HEK293T (cell line): ENCODE data around the gene ZNF521.
A peak's percentile ranks its signal among the peaks of the same experiment; 100 is the strongest.

ENCODE experiments used
- CTCF ChIA-PET: fragments of 350-600 bp; formaldehyde crosslinking; extraction: SDS; loops from one replicate; lab custom pipeline; 2021; ENCODE audit warnings: antibody characterized with exemption, inconsistent platforms; lab: Yijun Ruan, JAX
- POLR2A ChIA-PET: fragments of 350-600 bp; formaldehyde crosslinking; extraction: SDS; loops from one replicate; lab custom pipeline; 2020; ENCODE audit warnings: antibody characterized with exemption, inconsistent platforms; lab: Yijun Ruan, JAX
- DNase-seq: peaks from one replicate; pipeline ENCODE4 v3.0.0; 2012; ENCODE audit warnings: mixed read lengths; ENCODE audit errors: extremely low spot score
- ARNT ChIP-seq: fragments of 450-650 bp; IDR thresholded peaks from 2 replicates; pipeline ENCODE4 v1.6.1; 2017; ENCODE audit warnings: mild to moderate bottlenecking
- BHLHE40 ChIP-seq: fragments of 450-650 bp; IDR thresholded peaks from 2 replicates; pipeline ENCODE4 v1.6.1; 2016; ENCODE audit warnings: mild to moderate bottlenecking, moderate library complexity, borderline replicate concordance
- CTBP1 ChIP-seq: fragments of 450-650 bp; IDR thresholded peaks from 2 replicates; pipeline ENCODE4 v1.6.1; 2016; ENCODE audit warnings: borderline replicate concordance
- ELF4 ChIP-seq: fragments of 450-650 bp; IDR thresholded peaks from 2 replicates; pipeline ENCODE4 v1.6.1; 2017; ENCODE audit warnings: antibody characterized with exemption
- FOXA1 ChIP-seq: fragments of 450-650 bp; IDR thresholded peaks from 2 replicates; pipeline ENCODE4 v1.6.1; 2016; ENCODE audit warnings: mild to moderate bottlenecking
- FOXK2 ChIP-seq: fragments of 450-650 bp; IDR thresholded peaks from 2 replicates; pipeline ENCODE4 v1.6.1; 2016; ENCODE audit warnings: mild to moderate bottlenecking
- FOXM1 ChIP-seq: fragments of 450-650 bp; IDR thresholded peaks from 2 replicates; pipeline ENCODE4 v1.6.1; 2017; ENCODE audit warnings: mild to moderate bottlenecking, borderline replicate concordance
- HDGF ChIP-seq: fragments of 450-650 bp; IDR thresholded peaks from 2 replicates; pipeline ENCODE4 v1.6.1; 2017; ENCODE audit warnings: antibody characterized with exemption, borderline replicate concordance
- L3MBTL2 ChIP-seq: fragments of 450-650 bp; conservative IDR thresholded peaks from 2 replicates; pipeline ENCODE4 v1.6.1; 2016; ENCODE audit warnings: mild to moderate bottlenecking
- LEF1 ChIP-seq: fragments of 450-650 bp; IDR thresholded peaks from 2 replicates; pipeline ENCODE4 v1.6.1; 2017; ENCODE audit warnings: mild to moderate bottlenecking, borderline replicate concordance
- NFRKB ChIP-seq: fragments of 450-650 bp; IDR thresholded peaks from 2 replicates; pipeline ENCODE4 v1.6.1; 2016; ENCODE audit warnings: mild to moderate bottlenecking, moderate library complexity
- SP1 ChIP-seq: fragments of 450-650 bp; IDR thresholded peaks from 2 replicates; pipeline ENCODE4 v1.6.1; 2017
- SUZ12 ChIP-seq: fragments of 450-650 bp; IDR thresholded peaks from 2 replicates; pipeline ENCODE4 v1.6.1; 2016; ENCODE audit warnings: mild to moderate bottlenecking
- TARDBP ChIP-seq: fragments of 450-650 bp; IDR thresholded peaks from 2 replicates; pipeline ENCODE4 v1.6.1; 2016
- ZNF384 ChIP-seq: fragments of 450-650 bp; IDR thresholded peaks from 2 replicates; pipeline ENCODE4 v1.6.1; 2016
- TF ChIP-seq, protein P1 (sequence below): fragments of 450-650 bp; IDR thresholded peaks from 2 replicates; pipeline ENCODE4 v1.6.1; 2016

Gene ZNF521

DNA sequence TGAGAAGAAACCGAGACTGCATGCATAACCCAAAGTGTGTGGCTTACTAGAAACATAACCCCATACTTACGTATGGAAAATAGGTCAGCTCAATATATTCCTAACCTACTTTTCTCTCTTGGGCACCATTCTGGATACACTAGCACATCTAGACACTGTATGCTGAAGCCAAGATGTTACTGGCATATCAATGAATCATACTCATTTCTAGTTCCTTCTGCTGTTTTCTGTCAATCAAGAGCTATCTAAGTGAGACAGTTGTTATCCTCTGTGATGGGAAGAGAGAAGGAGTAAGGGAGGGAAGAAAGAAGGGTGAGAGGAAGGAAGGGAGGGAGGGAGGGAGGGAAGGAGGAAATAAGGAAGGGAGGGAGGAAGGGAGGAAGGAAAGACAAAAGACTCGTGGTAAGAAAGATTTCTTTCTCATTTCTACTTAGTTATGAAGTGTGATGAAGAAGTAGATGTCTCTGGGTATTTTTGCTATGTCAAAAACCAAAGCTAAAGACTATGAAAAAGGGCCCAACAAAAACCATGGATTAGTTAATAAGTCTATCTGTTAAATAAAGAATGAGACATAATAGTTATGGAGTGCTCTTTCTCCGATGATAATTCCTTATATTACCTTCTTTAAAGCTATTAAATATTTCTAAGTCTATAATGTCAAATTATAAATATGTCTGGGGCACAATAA, 248.4 kb downstream of the ZNF521 start:
- TF ChIP-seq NFRKB, result no peak
- no peak for TF ChIP-seq ELF4
- POLR2A ChIA-PET, result no interaction called here
- CTCF ChIA-PET, result interaction anchor here (0.6 to 1.5 kb wide), 4 partner anchors 9 to 152 kb away, joined by 3 read pairs; no protein-coding TSS in a partner anchor
- DNase-seq, result no peak

- TF ChIP-seq ZNF384, result no peak
- TF ChIP-seq SP1, result no peak
- no peak for DNase-seq
- POLR2A ChIA-PET, result no interaction called here
- CTCF ChIA-PET, result interaction anchor here (1.5 kb wide), 1 partner anchor 9 kb away, joined by 3 read pairs; no protein-coding TSS in a partner anchor
These were observed 249.3 kb downstream of the ZNF521 start for GRCh38 chr18:25102662-25103061.

- ChIA-PET CTCF (interaction anchor here (0.6 kb wide), 1 partner anchor 388 kb away, joined by 7 read pairs; no protein-coding TSS in a partner anchor), POLR2A (no interaction called here)
- TF ChIP-seq CTBP1 (no peak), SUZ12 (no peak), SP1 (no peak), ARNT (no peak), LEF1 (no peak), ELF4 (no peak), TARDBP (no peak), FOXM1 (no peak), FOXA1 (no peak), BHLHE40 (no peak), ZNF384 (no peak), FOXK2 (no peak), L3MBTL2 (no peak), NFRKB (no peak), HDGF (no peak)
- TF ChIP-seq, protein P1, sequence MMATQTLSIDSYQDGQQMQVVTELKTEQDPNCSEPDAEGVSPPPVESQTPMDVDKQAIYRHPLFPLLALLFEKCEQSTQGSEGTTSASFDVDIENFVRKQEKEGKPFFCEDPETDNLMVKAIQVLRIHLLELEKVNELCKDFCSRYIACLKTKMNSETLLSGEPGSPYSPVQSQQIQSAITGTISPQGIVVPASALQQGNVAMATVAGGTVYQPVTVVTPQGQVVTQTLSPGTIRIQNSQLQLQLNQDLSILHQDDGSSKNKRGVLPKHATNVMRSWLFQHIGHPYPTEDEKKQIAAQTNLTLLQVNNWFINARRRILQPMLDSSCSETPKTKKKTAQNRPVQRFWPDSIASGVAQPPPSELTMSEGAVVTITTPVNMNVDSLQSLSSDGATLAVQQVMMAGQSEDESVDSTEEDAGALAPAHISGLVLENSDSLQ, result no peak
- DNase-seq, result no peak
These were observed 251.5 kb downstream of the ZNF521 start for GRCh38 chr18:25100418-25100817.

GRCh38 chr18:25099895-25100294, 252.1 kb downstream of the ZNF521 start:
- ChIA-PET CTCF (no interaction called here), POLR2A (no interaction called here)
- peak; percentile 22; the same call in 1 of the 2 replicates for TF ChIP-seq ZNF384
- TF ChIP-seq HDGF, result no peak
- DNase-seq, result no peak

GRCh38 chr18:25097569-25098056, 254.4 kb downstream of the ZNF521 start:
- CTCF ChIA-PET, result no interaction called here
- POLR2A ChIA-PET, result interaction anchor here (1.0 kb wide), 1 partner anchor 18 kb away, joined by 3 read pairs; no protein-coding TSS in a partner anchor
- DNase-seq, result no peak
- no peak for TF ChIP-seq ZNF384
- TF ChIP-seq CTBP1, result no peak
- no peak for TF ChIP-seq L3MBTL2
- no peak for TF ChIP-seq ELF4

DNA sequence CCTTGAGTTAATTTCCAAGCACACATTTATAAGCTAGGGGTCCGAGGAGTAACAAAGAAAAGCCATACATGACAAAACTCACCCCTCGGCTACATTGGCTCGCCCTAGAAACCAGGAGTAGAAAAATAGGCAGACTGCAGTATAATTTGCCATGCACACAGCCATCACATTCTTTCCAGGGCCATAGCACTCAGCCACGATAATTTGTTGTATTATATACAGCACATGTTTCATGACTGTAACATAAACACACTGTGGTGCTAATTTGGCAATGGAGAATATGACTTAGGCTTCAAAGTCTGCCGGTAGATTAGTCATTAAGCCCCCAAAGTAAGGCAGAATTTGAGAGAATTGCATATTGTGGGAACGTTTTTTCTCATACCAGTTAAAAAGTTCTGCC, 254.9 kb downstream of the ZNF521 start:
- ChIA-PET CTCF (no interaction called here), POLR2A (interaction anchor here (1.0 kb wide), 1 partner anchor 17 kb away, joined by 3 read pairs; no protein-coding TSS in a partner anchor)
- no peak for TF ChIP-seq TARDBP
- TF ChIP-seq ZNF384, result no peak
- no peak for TF ChIP-seq NFRKB
- TF ChIP-seq SP1, result no peak
- TF ChIP-seq FOXA1, result no peak
- TF ChIP-seq LEF1, result no peak
- no peak for TF ChIP-seq BHLHE40
- TF ChIP-seq ARNT, result no peak
- TF ChIP-seq FOXM1, result no peak
- no peak for TF ChIP-seq ELF4
- no peak for TF ChIP-seq SUZ12
- TF ChIP-seq, protein P1, result no peak
- no peak for TF ChIP-seq FOXK2
- no peak for TF ChIP-seq CTBP1
- DNase-seq, result no peak

DNA sequence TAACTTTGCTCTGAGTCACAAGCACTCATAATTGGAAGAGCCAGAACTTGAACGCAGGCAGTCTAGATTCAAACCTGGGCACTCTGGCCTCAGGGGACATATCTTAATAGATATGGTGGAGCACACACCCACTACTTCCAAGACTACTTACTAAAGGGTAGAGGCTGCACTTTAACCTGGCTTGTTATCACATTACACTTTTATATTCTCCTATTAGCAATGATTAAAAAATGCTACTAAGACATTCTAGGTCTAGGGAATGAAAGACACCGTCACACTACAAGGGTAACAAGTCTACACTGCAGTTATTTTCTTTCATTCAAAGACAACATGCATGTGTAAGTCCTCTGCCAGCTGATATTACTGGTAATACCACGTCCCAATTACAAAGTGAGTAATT, 258.8 kb downstream of the ZNF521 start:
- CTCF ChIA-PET, result no interaction called here
- POLR2A ChIA-PET, result no interaction called here

More for the DNA sequence above, 258.8 kb downstream of the ZNF521 start:
- TF ChIP-seq FOXM1 (no peak), CTBP1 (no peak), L3MBTL2 (no peak), SUZ12 (no peak), FOXA1 (no peak), ARNT (no peak), TARDBP (no peak), FOXK2 (no peak), ELF4 (no peak), NFRKB (no peak), SP1 (no peak), HDGF (no peak), LEF1 (no peak), ZNF384 (no peak), BHLHE40 (no peak)
- TF ChIP-seq, protein P1, result no peak
- DNase-seq, result no peak
